Suprapubic skin (tissue), 4 donors: ENCODE results near the gene PNLIPRP2.

Source experiments
- POLR2A ChIP-seq, 2 donors: fragments of 450-650 bp; IDR thresholded peaks; one replicate each; pipeline ENCODE4 v1.6.1; 2017; ENCODE audit warnings: antibody characterized with exemption in 2 of 2, mild to moderate bottlenecking in 2 of 2, moderate library complexity in 2 of 2
- POLR2AphosphoS5 ChIP-seq, 3 donors: sonication (generic); formaldehyde crosslinking; IDR thresholded peaks; one replicate each; pipeline ENCODE4 v1.6.1; 2017; ENCODE audit warnings: antibody characterized with exemption in 3 of 3

GRCh38 chr10:116587878-116588591, 32.7 kb upstream of the PNLIPRP2 start:
- TF ChIP-seq POLR2A (IDR thresholded peaks at IDR 0.05) (no peak), POLR2AphosphoS5 (IDR thresholded peaks at IDR 0.05) (no peak)
